ENCODE data around the gene TCIRG1. TPM values are rescaled to one million over a fixed set of nuclear protein-coding genes. Genes with fewer than 3 reads are reported as not detected.
A peak's percentile ranks its signal among the peaks of the same experiment; 100 is the strongest.

TCIRG1 gene
- total and polyA plus RNA-seq, 2 experiments from 2014 or later = 77.4 to 125 TPM

GRCh38 chr11:68021167-68021787, 17.5 kb upstream of the TCIRG1 start:
- no peak overlapping the region for H3K4me2 ChIP-seq
- peaks cover 10% of the 10 kb centered on the region for H3K4me1 ChIP-seq (ENCODE audit: insufficient read depth)
- WGBS (ENCODE audit: low lambda C conversion rate, missing lambda C conversion rate) = 57% methylated on average over 19 of the region's 27 CpGs
- no peak overlapping the region for H2AFZ ChIP-seq
- TF ChIP-seq EZH2 (IDR thresholded peaks at IDR 0.05; ENCODE audit: borderline replicate concordance) (no peak), CTCF (IDR thresholded peaks at IDR 0.05; ENCODE audit: poor library complexity) (peak; percentile 38), EZH2phosphoT487 (IDR thresholded peaks at IDR 0.05; ENCODE audit: low read depth, severe bottlenecking, unreplicated experiment) (no peak)
- no peak overlapping the region for H3K27ac ChIP-seq
- no peaks in the 10 kb centered on the region for H3K9me2 ChIP-seq (replicated peaks; ENCODE audit: insufficient read depth)
- H3K79me2 ChIP-seq = no peaks in the 10 kb centered on the region
- no peaks in the 10 kb centered on the region for H3K9me3 ChIP-seq (ENCODE audit: low read depth)
- no peaks in the 10 kb centered on the region for H4K20me1 ChIP-seq (ENCODE audit: insufficient read depth, poor library complexity, severe bottlenecking)
- no peaks in the 10 kb centered on the region for H3K27me3 ChIP-seq
- peak; percentile 68 for DNase-seq (ENCODE audit: low spot score)
- no peaks in the 10 kb centered on the region for H3K36me3 ChIP-seq (replicated peaks; ENCODE audit: insufficient read depth, low read depth)
- H3K4me3 ChIP-seq = no peak overlapping the region

- TF ChIP-seq CTCF (IDR thresholded peaks at IDR 0.05; ENCODE audit: poor library complexity) = no peak
- no peak for TF ChIP-seq EZH2phosphoT487 (IDR thresholded peaks at IDR 0.05; ENCODE audit: low read depth, severe bottlenecking, unreplicated experiment)
- TF ChIP-seq EZH2 (IDR thresholded peaks at IDR 0.05; ENCODE audit: borderline replicate concordance) = no peak
These were observed 16.3 kb upstream of the TCIRG1 start for GRCh38 chr11:68022531-68022930.

GRCh38 chr11:68024508-68024907, 14.3 kb upstream of the TCIRG1 start:
- Histone ChIP-seq H3K4me2 (no peak overlapping the region), H3K4me3 (no peak overlapping the region), H3K79me2 (peaks cover 2% of the 10 kb centered on the region), H3K9me2 (replicated peaks; ENCODE audit: insufficient read depth) (no peaks in the 10 kb centered on the region), H4K20me1 (ENCODE audit: insufficient read depth, poor library complexity, severe bottlenecking) (no peaks in the 10 kb centered on the region), H3K27me3 (no peaks in the 10 kb centered on the region), H3K27ac (no peak overlapping the region), H3K36me3 (replicated peaks; ENCODE audit: insufficient read depth, low read depth) (no peaks in the 10 kb centered on the region), H3K9me3 (ENCODE audit: low read depth) (no peaks in the 10 kb centered on the region), H2AFZ (no peak overlapping the region), H3K4me1 (ENCODE audit: insufficient read depth) (peaks cover 2% of the 10 kb centered on the region)
- WGBS (ENCODE audit: low lambda C conversion rate, missing lambda C conversion rate) = 89% methylated on average over 5 of the region's 5 CpGs
- no peak for TF ChIP-seq EZH2phosphoT487 (IDR thresholded peaks at IDR 0.05; ENCODE audit: low read depth, severe bottlenecking, unreplicated experiment)
- DNase-seq (ENCODE audit: low spot score) = no peak

More at GRCh38 chr11:68022531-68022930, 16.3 kb upstream of the TCIRG1 start:
- H3K79me2 ChIP-seq = no peaks in the 10 kb centered on the region
- H3K27ac ChIP-seq = no peak overlapping the region
- 95% methylated on average over 13 of the region's 13 CpGs for WGBS (ENCODE audit: low lambda C conversion rate, missing lambda C conversion rate)
- no peak overlapping the region for H3K4me3 ChIP-seq
- H4K20me1 ChIP-seq (ENCODE audit: insufficient read depth, poor library complexity, severe bottlenecking) = no peaks in the 10 kb centered on the region
- H3K4me1 ChIP-seq (ENCODE audit: insufficient read depth) = no peaks in the 10 kb centered on the region
- no peak overlapping the region for H3K4me2 ChIP-seq
- no peaks in the 10 kb centered on the region for H3K27me3 ChIP-seq
- no peaks in the 10 kb centered on the region for H3K36me3 ChIP-seq (replicated peaks; ENCODE audit: insufficient read depth, low read depth)
- no peak for DNase-seq (ENCODE audit: low spot score)
- no peaks in the 10 kb centered on the region for H3K9me2 ChIP-seq (replicated peaks; ENCODE audit: insufficient read depth)
- no peak overlapping the region for H2AFZ ChIP-seq
- no peaks in the 10 kb centered on the region for H3K9me3 ChIP-seq (ENCODE audit: low read depth)

GRCh38 chr11:68025047-68025446, 13.8 kb upstream of the TCIRG1 start:
- 86% methylated on average over 5 of the region's 5 CpGs for WGBS (ENCODE audit: low lambda C conversion rate, missing lambda C conversion rate)
- DNase-seq (ENCODE audit: low spot score) = no peak
- Histone ChIP-seq H3K27ac (no peak overlapping the region), H3K79me2 (peaks cover 5% of the 10 kb centered on the region), H4K20me1 (ENCODE audit: insufficient read depth, poor library complexity, severe bottlenecking) (no peaks in the 10 kb centered on the region), H3K4me2 (no peak overlapping the region), H3K9me3 (ENCODE audit: low read depth) (no peaks in the 10 kb centered on the region), H3K9me2 (replicated peaks; ENCODE audit: insufficient read depth) (no peaks in the 10 kb centered on the region), H3K4me1 (ENCODE audit: insufficient read depth) (peaks cover 5% of the 10 kb centered on the region), H3K27me3 (no peaks in the 10 kb centered on the region), H2AFZ (no peak overlapping the region), H3K4me3 (no peak overlapping the region), H3K36me3 (replicated peaks; ENCODE audit: insufficient read depth, low read depth) (no peaks in the 10 kb centered on the region)
- TF ChIP-seq EZH2 (IDR thresholded peaks at IDR 0.05; ENCODE audit: borderline replicate concordance) (no peak), EZH2phosphoT487 (IDR thresholded peaks at IDR 0.05; ENCODE audit: low read depth, severe bottlenecking, unreplicated experiment) (no peak), CTCF (IDR thresholded peaks at IDR 0.05; ENCODE audit: poor library complexity) (no peak)

Data from hepatocyte (in vitro differentiated cells).